HG03457 (cell line): ENCODE data around the gene PCDHGA8.
"Not testable (repeated sequence)": the region's sequence is repeated elsewhere in the genome, so short reads cannot be mapped to it uniquely, and the experiment has no call there.

Experiments used
- ATAC-seq: cut with Tn5 transposase; IDR thresholded peaks from one replicate; pipeline ENCODE4 v1.9.1; 2021; ENCODE audit warnings: moderate number of reproducible peaks; ENCODE audit not compliant: unreplicated experiment

PCDHGA8 gene

DNA sequence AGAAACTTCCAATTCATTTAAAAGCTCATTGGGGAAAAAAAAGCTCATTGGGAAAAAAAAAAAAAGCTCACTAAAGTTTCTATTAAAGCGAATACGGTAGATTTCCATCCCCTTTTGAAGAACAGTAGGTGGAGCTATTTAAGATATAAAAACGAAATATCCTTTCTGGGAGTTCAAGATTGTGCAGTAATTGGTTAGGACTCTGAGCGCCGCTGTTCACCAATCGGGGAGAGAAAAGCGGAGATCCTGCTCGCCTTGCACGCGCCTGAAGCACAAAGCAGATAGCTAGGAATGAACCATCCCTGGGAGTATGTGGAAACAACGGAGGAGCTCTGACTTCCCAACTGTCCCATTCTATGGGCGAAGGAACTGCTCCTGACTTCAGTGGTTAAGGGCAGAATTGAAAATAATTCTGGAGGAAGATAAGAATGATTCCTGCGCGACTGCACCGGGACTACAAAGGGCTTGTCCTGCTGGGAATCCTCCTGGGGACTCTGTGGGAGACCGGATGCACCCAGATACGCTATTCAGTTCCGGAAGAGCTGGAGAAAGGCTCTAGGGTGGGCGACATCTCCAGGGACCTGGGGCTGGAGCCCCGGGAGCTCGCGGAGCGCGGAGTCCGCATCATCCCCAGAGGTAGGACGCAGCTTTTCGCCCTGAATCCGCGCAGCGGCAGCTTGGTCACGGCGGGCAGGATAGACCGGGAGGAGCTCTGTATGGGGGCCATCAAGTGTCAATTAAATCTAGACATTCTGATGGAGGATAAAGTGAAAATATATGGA, 38.1 kb downstream of the PCDHGA8 start, which contains the start of gene PCDHGA12:
Gene PCDHGA12, plus strand, starts transcription at position 176 of the 782 bp plus-strand sequence. Its CDS starts 253 bp downstream, at position 429.
- peak; percentile 94 for ATAC-seq

DNA sequence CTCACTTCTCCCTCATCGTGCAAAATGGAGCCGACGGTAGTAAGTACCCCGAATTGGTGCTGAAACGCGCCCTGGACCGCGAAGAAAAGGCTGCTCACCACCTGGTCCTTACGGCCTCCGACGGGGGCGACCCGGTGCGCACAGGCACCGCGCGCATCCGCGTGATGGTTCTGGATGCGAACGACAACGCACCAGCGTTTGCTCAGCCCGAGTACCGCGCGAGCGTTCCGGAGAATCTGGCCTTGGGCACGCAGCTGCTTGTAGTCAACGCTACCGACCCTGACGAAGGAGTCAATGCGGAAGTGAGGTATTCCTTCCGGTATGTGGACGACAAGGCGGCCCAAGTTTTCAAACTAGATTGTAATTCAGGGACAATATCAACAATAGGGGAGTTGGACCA, 38.9 kb downstream of the PCDHGA8 start:
- ATAC-seq = no peak

DNA sequence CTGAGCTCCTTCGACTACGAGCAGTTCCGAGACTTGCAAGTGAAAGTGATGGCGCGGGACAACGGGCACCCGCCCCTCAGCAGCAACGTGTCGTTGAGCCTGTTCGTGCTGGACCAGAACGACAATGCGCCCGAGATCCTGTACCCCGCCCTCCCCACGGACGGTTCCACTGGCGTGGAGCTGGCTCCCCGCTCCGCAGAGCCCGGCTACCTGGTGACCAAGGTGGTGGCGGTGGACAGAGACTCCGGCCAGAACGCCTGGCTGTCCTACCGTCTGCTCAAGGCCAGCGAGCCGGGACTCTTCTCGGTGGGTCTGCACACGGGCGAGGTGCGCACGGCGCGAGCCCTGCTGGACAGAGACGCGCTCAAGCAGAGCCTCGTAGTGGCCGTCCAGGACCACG, 39.9 kb downstream of the PCDHGA8 start:
- ATAC-seq = not testable (repeated sequence)

DNA sequence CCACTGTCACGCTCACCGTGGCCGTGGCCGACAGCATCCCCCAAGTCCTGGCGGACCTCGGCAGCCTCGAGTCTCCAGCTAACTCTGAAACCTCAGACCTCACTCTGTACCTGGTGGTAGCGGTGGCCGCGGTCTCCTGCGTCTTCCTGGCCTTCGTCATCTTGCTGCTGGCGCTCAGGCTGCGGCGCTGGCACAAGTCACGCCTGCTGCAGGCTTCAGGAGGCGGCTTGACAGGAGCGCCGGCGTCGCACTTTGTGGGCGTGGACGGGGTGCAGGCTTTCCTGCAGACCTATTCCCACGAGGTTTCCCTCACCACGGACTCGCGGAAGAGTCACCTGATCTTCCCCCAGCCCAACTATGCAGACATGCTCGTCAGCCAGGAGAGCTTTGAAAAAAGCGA, 40.3 kb downstream of the PCDHGA8 start:
- not testable (repeated sequence) for ATAC-seq

DNA sequence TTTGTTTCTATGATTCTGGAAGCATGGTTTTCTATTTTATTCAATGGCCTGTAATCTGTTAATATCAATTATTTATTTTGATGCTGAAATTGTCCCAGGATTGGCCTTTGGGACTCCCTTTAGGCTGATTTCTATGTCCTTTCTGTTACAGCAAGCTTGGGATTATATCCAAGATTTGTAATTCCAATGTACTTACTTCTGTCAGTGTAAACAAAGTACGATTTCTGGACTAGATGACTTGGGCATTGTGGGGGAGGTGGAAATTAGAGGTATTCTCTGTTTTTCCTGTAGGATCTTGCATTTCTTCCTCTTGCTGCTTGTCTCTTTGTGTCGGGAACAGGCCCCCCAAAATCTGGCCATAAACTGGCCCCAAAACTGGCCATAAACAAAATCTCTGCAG, 41.6 kb downstream of the PCDHGA8 start:
- no peak for ATAC-seq

DNA sequence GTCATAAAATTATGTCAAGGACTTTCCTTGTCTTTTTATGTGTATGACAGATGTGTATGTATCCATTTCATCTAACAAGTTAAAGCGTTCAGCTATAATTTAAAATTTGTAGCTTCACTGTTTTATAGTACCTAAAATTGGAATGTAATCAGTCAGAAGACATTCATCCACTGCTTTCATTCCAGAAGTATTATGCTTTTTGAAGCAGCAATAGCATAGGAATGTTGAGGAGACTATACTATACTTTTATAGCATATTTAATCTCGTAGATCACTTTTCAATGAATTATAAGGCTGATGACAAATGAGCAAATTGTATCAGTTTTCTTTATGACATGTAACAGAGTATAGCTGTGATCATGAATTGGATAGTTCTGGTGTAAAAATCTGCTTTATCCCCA, 44.8 kb downstream of the PCDHGA8 start:
- no peak for ATAC-seq

DNA sequence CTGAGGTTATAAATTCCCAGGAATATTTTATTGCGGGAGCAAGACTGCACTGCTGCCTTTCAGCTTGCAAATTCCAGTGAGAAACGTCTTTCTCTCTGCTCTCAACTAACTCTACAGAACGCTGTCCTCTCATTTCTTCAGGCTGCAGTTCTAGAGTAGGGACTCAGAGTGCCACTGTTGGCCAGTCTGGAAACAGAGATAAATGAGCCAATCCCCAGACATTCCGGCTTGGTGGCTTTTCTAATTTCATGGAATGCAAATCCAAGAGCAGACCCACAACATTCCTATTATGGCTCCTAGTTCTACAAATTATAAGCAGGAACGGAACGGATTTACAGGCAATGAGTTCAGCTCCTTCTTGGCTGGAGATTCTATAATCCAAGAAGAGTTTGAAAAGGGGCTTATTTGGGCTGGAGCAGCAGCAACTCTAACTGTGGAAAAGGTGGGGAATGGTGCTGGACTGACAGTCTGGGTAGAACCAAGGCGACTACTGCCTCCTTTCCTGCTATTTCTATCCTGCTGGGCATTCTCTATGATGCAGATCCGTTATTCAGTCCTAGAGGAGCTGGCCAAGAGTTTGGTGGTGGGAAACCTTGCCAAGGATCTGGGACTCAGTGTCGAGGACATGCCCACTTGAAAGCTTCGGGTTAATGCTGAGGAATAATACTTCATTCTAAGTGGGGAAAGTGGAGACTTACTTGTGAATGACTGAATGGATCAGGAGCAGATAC, 47.1 kb downstream of the PCDHGA8 start:
- ATAC-seq = no peak

DNA sequence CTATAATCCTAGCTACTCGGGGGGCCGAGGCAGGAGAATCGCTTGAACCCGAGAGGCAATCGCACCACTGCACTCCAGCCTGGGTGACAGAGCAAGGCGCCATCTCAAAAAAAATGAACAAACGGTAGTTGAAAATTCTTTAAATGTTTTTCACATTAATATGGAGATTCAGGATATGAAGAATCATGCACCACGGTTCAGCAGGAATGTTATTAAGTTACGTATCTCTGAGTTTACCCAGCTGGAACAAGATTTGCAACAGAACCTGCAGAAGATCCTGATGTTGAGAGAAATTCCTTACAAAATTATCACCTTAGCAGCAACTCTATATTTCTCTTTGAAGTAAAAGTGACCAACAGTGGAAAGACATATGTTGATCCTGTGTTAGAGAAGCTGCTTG, 47.9 kb downstream of the PCDHGA8 start:
- no peak for ATAC-seq

DNA sequence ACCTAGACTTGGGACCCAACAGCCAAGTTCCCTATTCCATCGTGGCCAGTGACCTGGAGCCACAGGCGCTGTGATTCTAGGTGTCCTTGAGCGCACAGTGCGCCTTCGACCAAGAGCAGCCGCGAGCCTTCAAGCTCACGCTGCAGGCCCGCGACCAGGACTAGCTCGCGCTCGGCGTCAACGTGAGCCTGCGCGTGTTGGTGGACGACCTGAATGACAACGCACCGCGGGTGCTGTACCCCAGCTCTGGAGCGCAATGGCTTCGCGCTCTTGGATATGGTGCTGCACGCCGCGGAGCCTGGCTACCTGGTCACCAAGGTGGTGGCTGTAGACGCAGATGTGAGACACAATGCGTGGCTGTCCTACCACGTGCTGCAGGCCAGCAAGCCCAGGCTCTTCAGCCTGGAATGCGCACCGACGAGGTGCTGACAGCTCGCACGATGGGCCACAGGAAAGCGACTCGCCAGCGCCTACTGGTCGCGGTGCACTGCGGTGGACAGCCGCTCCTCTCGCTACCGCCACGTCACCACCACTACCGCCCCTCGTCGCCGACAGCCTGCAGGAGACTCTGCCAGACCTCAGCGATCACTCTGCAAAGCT, 49.2 kb downstream of the PCDHGA8 start:
- ATAC-seq = no peak
